Measurements from ENCODE around the gene DDX4. TPM values are rescaled to one million over a fixed set of nuclear protein-coding genes. Genes with fewer than 3 reads are reported as not detected.

Gene DDX4
- polyA plus RNA-seq, 3 donors, result not detected

DNA sequence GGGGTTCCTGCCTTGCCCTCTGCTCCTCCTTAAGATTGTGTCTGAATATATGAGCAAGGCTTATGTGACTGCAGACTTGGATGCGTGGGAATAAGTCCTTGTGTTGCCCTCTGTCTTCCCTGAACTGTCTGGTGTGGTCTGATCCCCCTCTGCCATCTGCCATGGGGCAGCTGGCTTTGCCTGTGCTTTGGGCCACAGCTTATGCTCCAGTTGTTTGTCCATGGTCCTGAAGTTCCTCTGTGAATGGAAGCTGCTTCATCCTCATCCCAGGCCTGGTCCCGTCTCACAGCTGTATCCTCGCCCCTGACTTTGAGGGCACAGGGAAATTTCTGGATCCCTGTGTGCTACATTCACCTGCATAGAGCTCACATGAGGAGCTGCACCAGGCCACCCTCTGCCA is 128.0 kb downstream of the DDX4 start:
- peaks cover 19 to 24% of the 10 kb centered on the region in 2 donors for H3K36me3 Mint-ChIP-seq
- Histone ChIP-seq H3K27ac (ENCODE audit: low read depth in 1 of 2, low read length in 2 of 2) (peak overlapping the region in 1 of 2 donors; percentile 76), H3K4me1 (ENCODE audit: control insufficient read depth in 1 of 2, insufficient read depth in 2 of 2, low read length in 2 of 2) (peaks cover 22 to 39% of the 10 kb centered on the region in 2 donors), H3K36me3 (replicated peaks in 1 of 2; ENCODE audit: control insufficient read depth in 1 of 2, insufficient read depth in 2 of 2, low read length in 2 of 2) (peaks cover 0 to 5% of the 10 kb centered on the region in 2 donors), H2AFZ (ENCODE audit: insufficient read depth, low read depth, low read length, poor library complexity, severe bottlenecking) (no peak overlapping the region), H4K20me1 (ENCODE audit: insufficient read depth, low read length) (no peaks in the 10 kb centered on the region), H3K79me2 (ENCODE audit: insufficient read depth, low read length) (peaks cover 46% of the 10 kb centered on the region), H3K9ac (ENCODE audit: insufficient read depth, low read length, poor library complexity, severe bottlenecking) (no peak overlapping the region), H3K4me2 (replicated peaks; ENCODE audit: extremely low read depth, low read length, poor library complexity, severe bottlenecking) (no peak overlapping the region), H3K27me3 (ENCODE audit: control insufficient read depth in 2 of 2, insufficient read depth in 2 of 2, low read length in 2 of 2) (no peaks in the 10 kb centered on the region), H3K9me3 (replicated peaks in 1 of 2; ENCODE audit: control insufficient read depth in 1 of 2, insufficient read depth in 1 of 2, low read length in 2 of 2) (no peaks in the 10 kb centered on the region), H3K4me3 (replicated peaks in 1 of 3; ENCODE audit: low read depth in 2 of 3, low read length in 3 of 3) (peak overlapping the region in 1 of 3 experiments; percentile 16)
- no peak overlapping the region for H3K4me3 Mint-ChIP-seq
- no peak for DNase-seq
- peaks cover 0 to 2% (median 0%) of the 10 kb centered on the region in 7 donors for H3K9me3 Mint-ChIP-seq
- TF ChIP-seq, protein P1, sequence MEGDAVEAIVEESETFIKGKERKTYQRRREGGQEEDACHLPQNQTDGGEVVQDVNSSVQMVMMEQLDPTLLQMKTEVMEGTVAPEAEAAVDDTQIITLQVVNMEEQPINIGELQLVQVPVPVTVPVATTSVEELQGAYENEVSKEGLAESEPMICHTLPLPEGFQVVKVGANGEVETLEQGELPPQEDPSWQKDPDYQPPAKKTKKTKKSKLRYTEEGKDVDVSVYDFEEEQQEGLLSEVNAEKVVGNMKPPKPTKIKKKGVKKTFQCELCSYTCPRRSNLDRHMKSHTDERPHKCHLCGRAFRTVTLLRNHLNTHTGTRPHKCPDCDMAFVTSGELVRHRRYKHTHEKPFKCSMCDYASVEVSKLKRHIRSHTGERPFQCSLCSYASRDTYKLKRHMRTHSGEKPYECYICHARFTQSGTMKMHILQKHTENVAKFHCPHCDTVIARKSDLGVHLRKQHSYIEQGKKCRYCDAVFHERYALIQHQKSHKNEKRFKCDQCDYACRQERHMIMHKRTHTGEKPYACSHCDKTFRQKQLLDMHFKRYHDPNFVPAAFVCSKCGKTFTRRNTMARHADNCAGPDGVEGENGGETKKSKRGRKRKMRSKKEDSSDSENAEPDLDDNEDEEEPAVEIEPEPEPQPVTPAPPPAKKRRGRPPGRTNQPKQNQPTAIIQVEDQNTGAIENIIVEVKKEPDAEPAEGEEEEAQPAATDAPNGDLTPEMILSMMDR (IDR thresholded peaks at IDR 0.05), result no peak
- 100% methylated on average over 3 of the region's 3 CpGs for WGBS (ENCODE audit: insufficient coverage)
- intact Hi-C loops (cut with micrococcal nuclease), result no loop called here
- H3K4me1 Mint-ChIP-seq, result peaks cover 13% of the 10 kb centered on the region
- peak overlapping the region in 3 of 7 donors; percentile 63 to 87 (median 82) for H3K27ac Mint-ChIP-seq
- peaks cover 0 to 2% (median 0%) of the 10 kb centered on the region in 3 donors for H3K27me3 Mint-ChIP-seq (ENCODE audit: low read depth in 3 of 3)

DNA sequence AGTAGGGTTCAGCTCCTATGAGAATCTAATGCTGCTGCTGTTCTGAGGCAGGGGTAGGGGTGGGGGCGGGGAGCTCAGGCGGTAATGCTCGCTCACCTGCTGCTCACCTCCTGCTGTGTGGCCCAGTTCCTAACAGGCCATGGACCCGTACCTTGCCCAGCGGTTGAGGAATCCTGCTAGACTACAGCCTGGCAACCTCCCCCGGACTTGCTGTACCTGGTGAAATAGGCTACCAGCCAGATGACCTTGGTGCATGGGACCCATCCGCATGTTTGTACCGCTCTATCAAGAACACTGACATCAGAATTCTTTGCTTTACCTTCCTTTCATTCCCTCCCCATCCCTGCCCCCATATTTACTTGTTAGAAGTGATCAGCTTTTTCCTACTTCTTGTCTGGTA is 128.6 kb downstream of the DDX4 start:
- peaks cover 20 to 33% of the 10 kb centered on the region in 2 donors for H3K4me1 ChIP-seq (ENCODE audit: control insufficient read depth in 1 of 2, insufficient read depth in 2 of 2, low read length in 2 of 2)
- no peak overlapping the region for H3K4me3 ChIP-seq (replicated peaks in 1 of 3; ENCODE audit: low read depth in 2 of 3, low read length in 3 of 3)
- H3K9ac ChIP-seq (ENCODE audit: insufficient read depth, low read length, poor library complexity, severe bottlenecking), result no peak overlapping the region
- H3K27me3 ChIP-seq (ENCODE audit: control insufficient read depth in 2 of 2, insufficient read depth in 2 of 2, low read length in 2 of 2), result no peaks in the 10 kb centered on the region
- Mint-ChIP-seq H3K4me1 (peaks cover 9% of the 10 kb centered on the region), H3K9me3 (peaks cover 0 to 2% (median 0%) of the 10 kb centered on the region in 7 donors), H3K27me3 (ENCODE audit: low read depth in 3 of 3) (no peaks in the 10 kb centered on the region), H3K27ac (peak overlapping the region in 1 of 7 donors; percentile 35), H3K36me3 (peaks cover 21 to 29% of the 10 kb centered on the region in 2 donors), H3K4me3 (no peak overlapping the region)
- intact Hi-C loops (cut with micrococcal nuclease), result no loop called here
- H3K27ac ChIP-seq (ENCODE audit: low read depth in 1 of 2, low read length in 2 of 2), result no peak overlapping the region
- H4K20me1 ChIP-seq (ENCODE audit: insufficient read depth, low read length), result no peaks in the 10 kb centered on the region
- TF ChIP-seq, protein P1 (IDR thresholded peaks at IDR 0.05), result no peak
- WGBS (ENCODE audit: insufficient coverage), result 100% methylated on average over 5 of the region's 8 CpGs
- H3K36me3 ChIP-seq (replicated peaks in 1 of 2; ENCODE audit: control insufficient read depth in 1 of 2, insufficient read depth in 2 of 2, low read length in 2 of 2), result peaks cover 0 to 12% of the 10 kb centered on the region in 2 donors
- no peak overlapping the region for H2AFZ ChIP-seq (ENCODE audit: insufficient read depth, low read depth, low read length, poor library complexity, severe bottlenecking)
- H3K79me2 ChIP-seq (ENCODE audit: insufficient read depth, low read length), result peaks cover 40% of the 10 kb centered on the region
- H3K4me2 ChIP-seq (replicated peaks; ENCODE audit: extremely low read depth, low read length, poor library complexity, severe bottlenecking), result no peak overlapping the region
- no peak for DNase-seq
- no peaks in the 10 kb centered on the region for H3K9me3 ChIP-seq (replicated peaks in 1 of 2; ENCODE audit: control insufficient read depth in 1 of 2, insufficient read depth in 1 of 2, low read length in 2 of 2)

Small RNA genes within 50 kb of the gene (small RNA-seq; reads per million reads assigned to genes)
- not detected for gene AC016632.1 (ENCODE audit: insufficient read length, low read depth)
- not detected for gene RNA5SP183 (ENCODE audit: insufficient read length, low read depth)

Other genes starting within 250 kb of the DDX4 start
- 1 to 10 TPM in 1 of 3 donors, under 1 TPM in 2; 0.87 to 1.5 (median 0.98) TPM for gene PLPP1, start 203.1 kb upstream of the DDX4 start, polyA plus RNA-seq
- 10 to 100 TPM; 10.7 to 15.2 (median 14.1) TPM for gene SLC38A9, start 25.7 kb upstream of the DDX4 start, polyA plus RNA-seq
- gene IL31RA, start 113.3 kb downstream of the DDX4 start, polyA plus RNA-seq, result 1 to 10 TPM in 2 of 3 donors, under 1 TPM in 1; 0.52 to 1.8 (median 1.3) TPM